Calu3 (cell line): ENCODE data around the gene RNF121. TPM values are rescaled to one million over a fixed set of nuclear protein-coding genes. Genes with fewer than 3 reads are reported as not detected.

ENCODE experiments used
- BruUV-seq: library from RNA; stranded (reverse); fragments of 400-500 nt; replicated peaks from 2 replicates; lab custom pipeline; 2021; lab: Mats Ljungman, UMichigan
- CTCF ChIA-PET: fragments of 300-600 bp; sonication (Branson Sonifier 250); formaldehyde crosslinking; loops from one replicate; lab custom pipeline; 2022; ENCODE audit warnings: antibody characterized with exemption; lab: Charles Lee
- DNase-seq: peaks from one replicate; pipeline ENCODE4 v3.0.0; 2022
- H3K27ac Mint-ChIP-seq: one replicate; pipeline ENCODE4 v1.8.0; 2022; ENCODE audit warnings: mixed read lengths; ENCODE audit not compliant: unreplicated experiment
- H3K27me3 Mint-ChIP-seq: one replicate; pipeline ENCODE4 v1.8.0; 2022; ENCODE audit warnings: mixed read lengths; ENCODE audit not compliant: unreplicated experiment
- H3K36me3 Mint-ChIP-seq: one replicate; pipeline ENCODE4 v1.8.0; 2022; ENCODE audit warnings: mild to moderate bottlenecking, moderate library complexity, mixed read lengths; ENCODE audit not compliant: insufficient read depth, unreplicated experiment
- H3K4me1 Mint-ChIP-seq: one replicate; pipeline ENCODE4 v1.8.0; 2022; ENCODE audit warnings: mild to moderate bottlenecking, low read depth, mixed read lengths; ENCODE audit not compliant: unreplicated experiment
- H3K4me3 Mint-ChIP-seq: one replicate; pipeline ENCODE4 v1.8.0; 2022; ENCODE audit warnings: mild to moderate bottlenecking, low read depth, moderate library complexity, mixed read lengths; ENCODE audit not compliant: unreplicated experiment
- H3K9me3 Mint-ChIP-seq: one replicate; pipeline ENCODE4 v1.8.0; 2022; ENCODE audit warnings: low read depth, mixed read lengths; ENCODE audit not compliant: unreplicated experiment
- intact Hi-C: fragments of 100-400 bp; cut with micrococcal nuclease; formaldehyde crosslinking; loops from one replicate; pipeline ENCODE4 v1.10.0; 2022; ENCODE audit not compliant: unreplicated experiment
- total RNA-seq: library from RNA; stranded (reverse); gene quantifications from 2 replicates; pipeline ENCODE4 v1.2.3, GENCODE V29; 2022
- TF ChIP-seq, protein P1 (sequence below): fragments of 200-600 bp; IDR thresholded peaks from one replicate; pipeline ENCODE4 v1.8.0; 2022; ENCODE audit warnings: antibody characterized with exemption; ENCODE audit not compliant: unreplicated experiment

Gene RNF121
- total RNA-seq, 1 experiment from 2014 or later = 51.7 TPM

DNA sequence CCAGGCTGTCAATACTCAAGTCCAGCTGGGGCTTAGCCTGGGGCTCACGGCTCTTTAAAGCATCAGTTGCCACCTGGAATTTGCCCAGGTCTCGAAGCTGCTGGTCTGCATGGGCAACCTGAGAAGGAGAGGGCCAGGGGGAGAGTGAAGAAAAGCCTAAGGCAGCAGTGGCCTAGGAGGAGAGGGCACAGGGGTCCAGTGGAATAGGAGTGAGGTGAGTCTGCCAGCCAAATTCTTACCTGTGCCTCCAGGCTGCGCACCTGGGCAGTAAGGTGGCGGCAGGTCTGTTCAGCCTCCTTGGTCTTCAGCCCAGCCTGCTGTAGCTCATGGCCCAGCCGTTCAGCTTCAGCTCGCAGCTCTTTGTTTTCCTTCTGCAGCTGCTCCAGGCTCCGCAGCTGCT, 79.9 kb downstream of the RNF121 start:
- Mint-ChIP-seq H3K4me1 (no peaks in the 10 kb centered on the region), H3K27me3 (no peaks in the 10 kb centered on the region), H3K36me3 (peaks cover 67% of the 10 kb centered on the region), H3K4me3 (no peak overlapping the region), H3K27ac (peak overlapping the region; percentile 78), H3K9me3 (no peaks in the 10 kb centered on the region)
- no TSS peak for BruUV-seq
- DNase-seq = no peak
- TF ChIP-seq, protein P1, sequence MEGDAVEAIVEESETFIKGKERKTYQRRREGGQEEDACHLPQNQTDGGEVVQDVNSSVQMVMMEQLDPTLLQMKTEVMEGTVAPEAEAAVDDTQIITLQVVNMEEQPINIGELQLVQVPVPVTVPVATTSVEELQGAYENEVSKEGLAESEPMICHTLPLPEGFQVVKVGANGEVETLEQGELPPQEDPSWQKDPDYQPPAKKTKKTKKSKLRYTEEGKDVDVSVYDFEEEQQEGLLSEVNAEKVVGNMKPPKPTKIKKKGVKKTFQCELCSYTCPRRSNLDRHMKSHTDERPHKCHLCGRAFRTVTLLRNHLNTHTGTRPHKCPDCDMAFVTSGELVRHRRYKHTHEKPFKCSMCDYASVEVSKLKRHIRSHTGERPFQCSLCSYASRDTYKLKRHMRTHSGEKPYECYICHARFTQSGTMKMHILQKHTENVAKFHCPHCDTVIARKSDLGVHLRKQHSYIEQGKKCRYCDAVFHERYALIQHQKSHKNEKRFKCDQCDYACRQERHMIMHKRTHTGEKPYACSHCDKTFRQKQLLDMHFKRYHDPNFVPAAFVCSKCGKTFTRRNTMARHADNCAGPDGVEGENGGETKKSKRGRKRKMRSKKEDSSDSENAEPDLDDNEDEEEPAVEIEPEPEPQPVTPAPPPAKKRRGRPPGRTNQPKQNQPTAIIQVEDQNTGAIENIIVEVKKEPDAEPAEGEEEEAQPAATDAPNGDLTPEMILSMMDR = no peak
- CTCF ChIA-PET = no interaction called here
- intact Hi-C loops = no loop called here

DNA sequence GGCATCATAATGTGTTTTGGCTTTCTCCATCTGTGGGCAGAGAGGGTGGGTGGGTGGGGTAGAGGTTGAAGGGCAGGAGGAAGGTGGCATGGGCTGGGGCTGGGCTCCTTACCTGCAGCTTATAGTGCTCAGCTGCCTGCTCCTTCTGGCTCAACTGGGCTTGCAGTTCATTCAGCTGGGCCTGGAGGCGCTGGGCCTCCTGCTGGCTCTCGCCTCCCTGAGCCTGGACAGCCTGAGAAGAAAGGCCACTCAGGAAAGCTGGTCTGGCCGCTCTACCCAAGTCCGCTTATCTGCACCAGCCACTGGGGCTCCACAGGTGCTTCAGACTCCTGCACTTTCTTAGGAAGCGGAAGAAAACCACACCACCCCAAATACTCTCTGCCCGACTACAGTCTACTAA, 80.3 kb downstream of the RNF121 start:
- Mint-ChIP-seq H3K9me3 (no peaks in the 10 kb centered on the region), H3K36me3 (peaks cover 67% of the 10 kb centered on the region), H3K27ac (no peak overlapping the region), H3K4me1 (no peaks in the 10 kb centered on the region), H3K4me3 (no peak overlapping the region), H3K27me3 (no peaks in the 10 kb centered on the region)
- CTCF ChIA-PET = interaction anchor here (0.5 kb wide), 1 partner anchor 425 kb away, joined by 6 read pairs; the partner anchor contains the start of gene CLPB
- no peak for DNase-seq
- no TSS peak for BruUV-seq
- TF ChIP-seq, protein P1 = no peak
- intact Hi-C loops = no loop called here

DNA sequence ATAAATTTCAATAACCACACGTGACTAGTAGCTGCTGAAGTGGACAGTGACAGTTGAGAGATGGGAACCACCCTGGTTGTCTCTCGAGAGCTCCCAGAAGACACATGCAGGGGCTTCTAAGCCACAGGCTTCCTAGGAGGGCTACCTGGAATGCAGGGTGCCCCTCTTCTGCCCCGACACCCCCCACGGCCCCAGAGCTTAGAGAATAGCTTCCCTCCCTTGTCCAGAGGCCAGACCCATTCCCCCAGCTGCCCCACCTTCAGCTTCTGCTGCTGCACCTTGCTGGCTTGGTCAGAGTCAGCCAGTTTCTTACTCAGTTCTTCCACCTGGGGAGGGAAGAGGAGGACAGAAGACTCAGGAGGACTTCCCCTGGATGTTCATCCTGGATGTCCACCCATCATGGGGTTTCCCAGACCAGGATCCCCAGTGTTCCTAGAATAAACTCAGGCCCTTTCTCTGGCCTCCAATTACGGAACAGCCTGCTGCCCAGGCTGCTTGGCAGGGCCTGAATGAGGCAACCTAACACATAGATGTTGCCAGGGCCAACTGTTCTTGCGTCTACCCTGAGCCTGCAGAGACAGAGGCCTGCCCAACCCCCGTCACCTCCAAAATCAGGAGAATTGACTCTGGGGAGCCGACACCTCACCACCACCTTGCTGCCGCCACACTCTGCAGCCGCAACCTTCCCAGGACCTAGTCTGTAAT, 81.8 kb downstream of the RNF121 start:
- peaks cover 69% of the 10 kb centered on the region for H3K36me3 Mint-ChIP-seq
- H3K27me3 Mint-ChIP-seq = no peaks in the 10 kb centered on the region
- no peak for DNase-seq
- TF ChIP-seq, protein P1 = no peak
- CTCF ChIA-PET = no interaction called here
- H3K9me3 Mint-ChIP-seq = no peaks in the 10 kb centered on the region
- H3K27ac Mint-ChIP-seq = no peak overlapping the region
- no peak overlapping the region for H3K4me3 Mint-ChIP-seq
- intact Hi-C loops = no loop called here
- H3K4me1 Mint-ChIP-seq = no peaks in the 10 kb centered on the region
- no TSS peak for BruUV-seq

DNA sequence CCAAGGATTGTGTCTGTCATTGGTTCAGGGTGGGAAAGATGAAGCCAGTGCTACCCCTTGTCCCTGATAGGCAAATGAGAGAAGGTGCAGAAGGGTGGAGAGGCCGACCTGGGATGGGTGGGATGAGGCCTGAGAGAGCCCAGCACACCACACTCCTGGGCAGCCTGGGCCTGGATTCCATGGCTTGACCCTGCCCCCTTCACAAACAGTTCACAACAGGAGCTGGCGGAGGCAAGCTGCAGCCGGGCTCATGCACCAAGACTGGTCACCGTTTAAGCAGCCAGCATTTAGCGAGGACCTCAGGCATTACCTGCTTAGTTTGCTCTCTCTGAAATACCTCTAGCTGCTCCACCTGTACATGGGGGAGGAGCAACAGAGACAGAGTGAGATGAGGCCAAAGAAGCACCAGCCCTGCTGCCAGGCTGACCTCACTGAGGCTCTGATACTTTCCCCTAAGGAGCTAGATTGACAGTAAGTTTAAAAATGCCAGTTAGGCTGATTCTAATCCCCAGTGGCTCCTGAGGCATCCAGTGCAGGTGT, 83.3 kb downstream of the RNF121 start:
- H3K27me3 Mint-ChIP-seq = no peaks in the 10 kb centered on the region
- H3K4me3 Mint-ChIP-seq = no peak overlapping the region
- H3K4me1 Mint-ChIP-seq = no peaks in the 10 kb centered on the region
- H3K27ac Mint-ChIP-seq = no peak overlapping the region
- CTCF ChIA-PET = no interaction called here
- intact Hi-C loops = no loop called here
- TF ChIP-seq, protein P1 = no peak
- no TSS peak for BruUV-seq
- no peak for DNase-seq
- no peaks in the 10 kb centered on the region for H3K9me3 Mint-ChIP-seq
- H3K36me3 Mint-ChIP-seq = peaks cover 67% of the 10 kb centered on the region
